ENCODE results near the gene BCAR3. TPM values are rescaled to one million over a fixed set of nuclear protein-coding genes. Genes with fewer than 3 reads are reported as not detected.
A peak's percentile ranks its signal among the peaks of the same experiment; 100 is the strongest.

BCAR3 gene
- total and polyA plus RNA-seq, 4 donors, result 12.2 to 33.3 (median 18.2) TPM

- no peaks in the 10 kb centered on the region for H3K27me3 ChIP-seq (ENCODE audit: control insufficient read depth in 3 of 3, insufficient read depth in 3 of 3, low read length in 2 of 3)
- no peaks in the 10 kb centered on the region for H3K9me3 ChIP-seq (ENCODE audit: control insufficient read depth in 4 of 4, insufficient read depth in 3 of 4, low read length in 3 of 4)
- TF ChIP-seq, protein P1, sequence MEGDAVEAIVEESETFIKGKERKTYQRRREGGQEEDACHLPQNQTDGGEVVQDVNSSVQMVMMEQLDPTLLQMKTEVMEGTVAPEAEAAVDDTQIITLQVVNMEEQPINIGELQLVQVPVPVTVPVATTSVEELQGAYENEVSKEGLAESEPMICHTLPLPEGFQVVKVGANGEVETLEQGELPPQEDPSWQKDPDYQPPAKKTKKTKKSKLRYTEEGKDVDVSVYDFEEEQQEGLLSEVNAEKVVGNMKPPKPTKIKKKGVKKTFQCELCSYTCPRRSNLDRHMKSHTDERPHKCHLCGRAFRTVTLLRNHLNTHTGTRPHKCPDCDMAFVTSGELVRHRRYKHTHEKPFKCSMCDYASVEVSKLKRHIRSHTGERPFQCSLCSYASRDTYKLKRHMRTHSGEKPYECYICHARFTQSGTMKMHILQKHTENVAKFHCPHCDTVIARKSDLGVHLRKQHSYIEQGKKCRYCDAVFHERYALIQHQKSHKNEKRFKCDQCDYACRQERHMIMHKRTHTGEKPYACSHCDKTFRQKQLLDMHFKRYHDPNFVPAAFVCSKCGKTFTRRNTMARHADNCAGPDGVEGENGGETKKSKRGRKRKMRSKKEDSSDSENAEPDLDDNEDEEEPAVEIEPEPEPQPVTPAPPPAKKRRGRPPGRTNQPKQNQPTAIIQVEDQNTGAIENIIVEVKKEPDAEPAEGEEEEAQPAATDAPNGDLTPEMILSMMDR (IDR thresholded peaks at IDR 0.05; ENCODE audit: control extremely low read depth, extremely low read depth), result no peak
- 61 to 76% methylated on average over 8 of the region's 8 CpGs for WGBS, 2 donors
- peak overlapping the region; percentile 23 to 30 for H3K27ac ChIP-seq (ENCODE audit: low read depth in 1 of 2, low read length in 1 of 2)
- H3K36me3 ChIP-seq (ENCODE audit: control insufficient read depth in 4 of 4, insufficient read depth in 4 of 4, low read length in 4 of 4), result no peaks in the 10 kb centered on the region
- H3K4me1 ChIP-seq (ENCODE audit: control insufficient read depth in 5 of 5, insufficient read depth in 5 of 5, low read length in 5 of 5), result peaks cover 11 to 24% (median 19%) of the 10 kb centered on the region in 5 donors
- no peak overlapping the region for H3K4me3 ChIP-seq
- DNase-seq (no peak), ATAC-seq (ENCODE audit: insufficient read depth, low FRiP score) (peak; percentile 17)
- H3K9ac ChIP-seq (ENCODE audit: insufficient read depth in 1 of 2, low read length in 2 of 2), result no peak overlapping the region
Measured at GRCh38 chr1:93616221-93616995, 65.2 kb downstream of the BCAR3 start.

DNA sequence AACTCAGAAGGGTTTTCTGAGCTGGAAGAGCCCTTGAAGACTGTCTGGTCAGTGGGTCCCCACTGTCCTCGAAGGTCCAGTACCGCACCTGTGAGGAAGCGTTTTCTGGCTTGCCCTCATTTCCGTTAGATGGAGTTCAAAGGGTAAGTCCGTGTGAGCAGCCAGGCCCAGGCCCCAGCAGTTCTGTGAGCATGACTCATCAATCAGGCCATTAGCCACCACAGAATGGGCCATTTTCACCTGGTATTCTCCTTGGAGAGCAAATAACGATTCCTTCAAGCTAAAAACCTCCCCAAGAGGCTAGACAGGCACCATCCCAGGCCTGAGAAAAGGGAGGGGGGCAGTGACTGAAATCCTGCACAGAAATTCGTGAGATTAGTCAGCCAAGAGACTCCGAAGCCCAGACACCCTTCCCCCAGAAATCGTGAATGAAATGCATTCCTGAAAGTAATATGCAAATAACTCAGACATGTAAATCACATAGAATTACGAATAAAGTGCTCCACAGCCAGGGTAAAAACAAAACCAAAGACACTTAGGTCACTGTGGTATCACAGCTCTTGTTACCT lies 66.0 kb downstream of the BCAR3 start:
- ATAC-seq (ENCODE audit: insufficient read depth, low FRiP score) (no peak), DNase-seq (no peak)
- 72 to 84% methylated on average over 10 of the region's 10 CpGs for WGBS, 2 donors
- Histone ChIP-seq H3K9ac (ENCODE audit: insufficient read depth in 1 of 2, low read length in 2 of 2) (no peak overlapping the region), H3K4me1 (ENCODE audit: control insufficient read depth in 5 of 5, insufficient read depth in 5 of 5, low read length in 5 of 5) (peaks cover 11 to 23% (median 19%) of the 10 kb centered on the region in 5 donors), H3K4me3 (no peak overlapping the region), H3K9me3 (ENCODE audit: control insufficient read depth in 4 of 4, insufficient read depth in 3 of 4, low read length in 3 of 4) (no peaks in the 10 kb centered on the region), H3K27me3 (ENCODE audit: control insufficient read depth in 3 of 3, insufficient read depth in 3 of 3, low read length in 2 of 3) (no peaks in the 10 kb centered on the region), H3K36me3 (ENCODE audit: control insufficient read depth in 4 of 4, insufficient read depth in 4 of 4, low read length in 4 of 4) (no peaks in the 10 kb centered on the region), H3K27ac (ENCODE audit: low read depth in 1 of 2, low read length in 1 of 2) (peak overlapping the region in 1 of 2 donors; percentile 15)
- TF ChIP-seq, protein P1 (IDR thresholded peaks at IDR 0.05; ENCODE audit: control extremely low read depth, extremely low read depth), result no peak

GRCh38 chr1:93614986-93615581 lies 66.6 kb downstream of the BCAR3 start:
- Histone ChIP-seq H3K27me3 (ENCODE audit: control insufficient read depth in 3 of 3, insufficient read depth in 3 of 3, low read length in 2 of 3) (no peaks in the 10 kb centered on the region), H3K9ac (ENCODE audit: insufficient read depth in 1 of 2, low read length in 2 of 2) (no peak overlapping the region), H3K9me3 (ENCODE audit: control insufficient read depth in 4 of 4, insufficient read depth in 3 of 4, low read length in 3 of 4) (no peaks in the 10 kb centered on the region), H3K27ac (ENCODE audit: low read depth in 1 of 2, low read length in 1 of 2) (peak overlapping the region in 1 of 2 donors; percentile 15), H3K4me1 (ENCODE audit: control insufficient read depth in 5 of 5, insufficient read depth in 5 of 5, low read length in 5 of 5) (peaks cover 11 to 21% (median 19%) of the 10 kb centered on the region in 5 donors), H3K36me3 (ENCODE audit: control insufficient read depth in 4 of 4, insufficient read depth in 4 of 4, low read length in 4 of 4) (no peaks in the 10 kb centered on the region), H3K4me3 (no peak overlapping the region)
- DNase-seq (no peak), ATAC-seq (ENCODE audit: insufficient read depth, low FRiP score) (no peak)
- WGBS, 2 donors, result 87 to 89% methylated on average over 14 of the region's 14 CpGs
- TF ChIP-seq, protein P1 (IDR thresholded peaks at IDR 0.05; ENCODE audit: control extremely low read depth, extremely low read depth), result no peak
